Neural cell (in vitro differentiated cells): ENCODE data around the gene MALRD1. TPM values are rescaled to one million over a fixed set of nuclear protein-coding genes. Genes with fewer than 3 reads are reported as not detected.

Experiments
- H2AFZ ChIP-seq: fragments of 200-600, 300-800 bp; sonication (generic), shearing (Covaris generic); 2 replicates; pipeline ENCODE4 v1.6.0; 2014; ENCODE audit warnings: low read depth, mild to moderate bottlenecking, antibody characterized with exemption, low read length, moderate library complexity
- H3F3A ChIP-seq: fragments of 200-600 bp; shearing (Covaris generic); 2 replicates; pipeline ENCODE4 v1.6.1; 2016; ENCODE audit warnings: mild to moderate bottlenecking, moderate library complexity, mixed read lengths, antibody characterized with exemption, low read length; ENCODE audit not compliant: insufficient read depth, poor library complexity, severe bottlenecking
- H3K27ac ChIP-seq: fragments of 200-600, 300-800 bp; sonication (generic), shearing (Covaris generic); 2 replicates; pipeline ENCODE4 v1.5.1; 2014; ENCODE audit warnings: mild to moderate bottlenecking, low read length, moderate library complexity
- H3K27me3 ChIP-seq: fragments of 300-800, 200-600 bp; sonication (generic), shearing (Covaris generic); 2 replicates; pipeline ENCODE4 v1.6.0; 2014; ENCODE audit warnings: mild to moderate bottlenecking, low read depth, low read length, moderate library complexity; ENCODE audit not compliant: insufficient read depth
- H3K36me3 ChIP-seq: fragments of 300-800, 200-600 bp; sonication (generic), shearing (Covaris generic); 2 replicates; pipeline ENCODE4 v1.5.1; 2014; ENCODE audit warnings: mild to moderate bottlenecking, antibody characterized with exemption, low read length, moderate library complexity; ENCODE audit not compliant: insufficient read depth
- H3K4me2 ChIP-seq: fragments of 300-800, 200-600 bp; sonication (generic), shearing (Covaris generic); 2 replicates; pipeline ENCODE4 v1.6.0; 2014; ENCODE audit warnings: mild to moderate bottlenecking, low read length
- H3K4me3 ChIP-seq: fragments of 300-800, 200-600 bp; sonication (generic), shearing (Covaris generic); 2 replicates; pipeline ENCODE4 v1.5.1; 2014; ENCODE audit warnings: mild to moderate bottlenecking, low read length, moderate library complexity
- H3K79me2 ChIP-seq: fragments of 200-600 bp; shearing (Covaris generic); replicated peaks from 2 replicates; pipeline ENCODE4 v1.6.0; 2014; ENCODE audit warnings: mild to moderate bottlenecking, low read length, moderate library complexity; ENCODE audit not compliant: insufficient read depth
- H3K9ac ChIP-seq: fragments of 300-800, 200-600 bp; sonication (generic), shearing (Covaris generic); 2 replicates; pipeline ENCODE4 v1.6.1; 2016; ENCODE audit warnings: mild to moderate bottlenecking, low read length, mixed read lengths
- H3K9me2 ChIP-seq: fragments of 200-600 bp; shearing (Covaris generic); 2 replicates; pipeline ENCODE4 v1.6.1; 2016; ENCODE audit warnings: mild to moderate bottlenecking, low read length, mixed read lengths; ENCODE audit not compliant: insufficient read depth
- H3K9me3 ChIP-seq: fragments of 200-600, 300-800 bp; sonication (generic), shearing (Covaris generic); 2 replicates; pipeline ENCODE4 v1.6.1; 2016; ENCODE audit warnings: mild to moderate bottlenecking, mixed run types, low read length, moderate library complexity, mixed read lengths
- H4K20me1 ChIP-seq: fragments of 200-600 bp; shearing (Covaris generic); 2 replicates; pipeline ENCODE4 v1.6.1; 2016; ENCODE audit warnings: mild to moderate bottlenecking, mixed run types; ENCODE audit not compliant: insufficient read depth
- EP300 ChIP-seq: fragments of 450-650 bp; conservative IDR thresholded peaks from 2 replicates; pipeline ENCODE4 v1.6.1; 2014; ENCODE audit warnings: antibody characterized with exemption, mild to moderate bottlenecking, moderate library complexity; ENCODE audit not compliant: poor library complexity, severe bottlenecking
- EZH2 ChIP-seq: fragments of 200-600, 300-800 bp; shearing (Covaris generic), sonication (generic); IDR thresholded peaks from 2 replicates; pipeline ENCODE4 v1.6.1; 2014; ENCODE audit warnings: antibody characterized with exemption, low read length, borderline replicate concordance, mild to moderate bottlenecking; ENCODE audit not compliant: insufficient read depth, poor library complexity, severe bottlenecking
- MXI1 ChIP-seq: fragments of 450-650 bp; conservative IDR thresholded peaks from 2 replicates; pipeline ENCODE4 v1.6.1; 2014; ENCODE audit warnings: antibody characterized with exemption, mild to moderate bottlenecking; ENCODE audit not compliant: poor library complexity, severe bottlenecking
- POLR2AphosphoS5 ChIP-seq: IDR thresholded peaks from 2 replicates; pipeline ENCODE4 v1.6.1; 2012
- RAD21 ChIP-seq: fragments of 450-650 bp; conservative IDR thresholded peaks from 2 replicates; pipeline ENCODE4 v1.6.1; 2014; ENCODE audit warnings: antibody characterized with exemption, mild to moderate bottlenecking, moderate library complexity
- SMC3 ChIP-seq: fragments of 450-650 bp; conservative IDR thresholded peaks from 2 replicates; pipeline ENCODE4 v1.6.1; 2014; ENCODE audit warnings: antibody characterized with exemption, mild to moderate bottlenecking, moderate library complexity; ENCODE audit not compliant: poor library complexity
- TAF1 ChIP-seq: IDR thresholded peaks from 2 replicates; pipeline ENCODE4 v1.6.1; 2012; ENCODE audit warnings: low read depth
- polyA plus RNA-seq: library from polyadenylated mRNA; depleted of rRNA; stranded (reverse); fragments of >200 nt; gene quantifications from 2 replicates; pipeline ENCODE4 v1.2.3, GENCODE V29; 2014
- TF ChIP-seq, protein P1 (sequence below): fragments of 450-650 bp; IDR thresholded peaks from 2 replicates; pipeline ENCODE4 v1.5.1; 2014; ENCODE audit warnings: antibody characterized with exemption, mild to moderate bottlenecking, moderate library complexity; ENCODE audit not compliant: poor library complexity, severe bottlenecking
- TF ChIP-seq, protein P2 (sequence below): IDR thresholded peaks from 2 replicates; pipeline ENCODE4 v1.6.1; 2012; ENCODE audit warnings: borderline replicate concordance

Gene MALRD1
- polyA plus RNA-seq, 1 donor from 2014 or later, result 0.21 TPM

DNA sequence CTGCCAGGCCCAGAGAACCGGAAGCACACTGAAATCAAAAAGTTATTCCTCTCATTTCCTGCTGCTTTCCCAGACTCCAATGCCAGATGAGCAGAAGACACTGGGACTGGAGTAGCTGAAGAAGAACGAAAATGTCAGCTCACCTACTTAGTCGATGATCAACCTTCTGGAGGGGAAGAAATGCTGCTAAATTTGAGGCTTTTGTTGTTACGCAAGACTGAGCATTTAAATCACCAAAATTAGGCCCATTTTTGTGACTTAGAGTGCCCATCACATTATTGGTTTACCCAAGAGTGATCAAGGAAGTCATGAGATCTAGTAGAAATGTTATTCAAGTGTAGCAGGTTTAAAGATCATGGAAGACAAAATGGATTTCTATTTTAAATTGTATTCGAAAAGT, 585.6 kb downstream of the MALRD1 start:
- no peak for TF ChIP-seq SMC3
- TF ChIP-seq, protein P1, sequence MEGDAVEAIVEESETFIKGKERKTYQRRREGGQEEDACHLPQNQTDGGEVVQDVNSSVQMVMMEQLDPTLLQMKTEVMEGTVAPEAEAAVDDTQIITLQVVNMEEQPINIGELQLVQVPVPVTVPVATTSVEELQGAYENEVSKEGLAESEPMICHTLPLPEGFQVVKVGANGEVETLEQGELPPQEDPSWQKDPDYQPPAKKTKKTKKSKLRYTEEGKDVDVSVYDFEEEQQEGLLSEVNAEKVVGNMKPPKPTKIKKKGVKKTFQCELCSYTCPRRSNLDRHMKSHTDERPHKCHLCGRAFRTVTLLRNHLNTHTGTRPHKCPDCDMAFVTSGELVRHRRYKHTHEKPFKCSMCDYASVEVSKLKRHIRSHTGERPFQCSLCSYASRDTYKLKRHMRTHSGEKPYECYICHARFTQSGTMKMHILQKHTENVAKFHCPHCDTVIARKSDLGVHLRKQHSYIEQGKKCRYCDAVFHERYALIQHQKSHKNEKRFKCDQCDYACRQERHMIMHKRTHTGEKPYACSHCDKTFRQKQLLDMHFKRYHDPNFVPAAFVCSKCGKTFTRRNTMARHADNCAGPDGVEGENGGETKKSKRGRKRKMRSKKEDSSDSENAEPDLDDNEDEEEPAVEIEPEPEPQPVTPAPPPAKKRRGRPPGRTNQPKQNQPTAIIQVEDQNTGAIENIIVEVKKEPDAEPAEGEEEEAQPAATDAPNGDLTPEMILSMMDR, result no peak
- no peaks in the 10 kb centered on the region for H4K20me1 ChIP-seq
- H2AFZ ChIP-seq, result no peak overlapping the region
- H3K36me3 ChIP-seq, result no peaks in the 10 kb centered on the region
- H3F3A ChIP-seq, result no peaks in the 10 kb centered on the region
- no peaks in the 10 kb centered on the region for H3K79me2 ChIP-seq
- no peaks in the 10 kb centered on the region for H3K9me3 ChIP-seq
- no peak overlapping the region for H3K4me2 ChIP-seq
- no peak overlapping the region for H3K27ac ChIP-seq
- H3K9ac ChIP-seq, result no peak overlapping the region
- no peaks in the 10 kb centered on the region for H3K27me3 ChIP-seq
- no peak overlapping the region for H3K4me3 ChIP-seq
- no peaks in the 10 kb centered on the region for H3K9me2 ChIP-seq

DNA sequence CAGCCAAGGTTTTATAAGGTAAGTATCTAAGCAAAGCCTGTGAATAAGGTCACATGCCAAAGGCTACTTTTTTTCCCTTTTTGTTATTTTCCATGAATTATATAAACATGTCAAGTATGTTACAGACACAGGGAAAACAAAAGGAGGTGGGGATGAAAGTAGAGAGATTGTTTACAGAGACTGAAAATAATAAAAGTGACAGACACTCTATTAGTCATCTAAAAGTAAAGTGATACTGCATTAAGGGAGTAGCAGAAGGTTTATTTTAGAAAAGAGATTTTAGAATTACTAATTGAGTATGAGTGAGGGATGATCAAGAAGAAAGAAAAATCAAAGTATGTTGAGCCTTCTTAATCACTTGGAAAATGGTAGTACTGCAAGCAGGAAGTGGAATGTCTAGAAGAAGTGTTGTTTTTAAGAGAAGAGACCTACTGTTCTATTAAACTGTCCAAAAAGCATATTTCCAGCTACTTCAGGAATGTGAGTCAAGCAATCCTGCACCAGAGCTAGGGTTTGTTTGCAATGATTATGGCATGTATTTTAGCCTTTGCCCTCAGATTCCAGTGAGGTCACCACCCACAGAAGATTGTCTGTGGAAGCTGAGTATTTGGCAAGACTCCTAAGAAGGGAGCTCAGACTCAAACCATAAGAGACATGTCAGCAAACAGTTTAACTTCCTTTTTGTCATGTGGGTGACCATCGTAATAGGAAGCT, 589.7 kb downstream of the MALRD1 start:
- Histone ChIP-seq H4K20me1 (no peaks in the 10 kb centered on the region), H3K27me3 (no peaks in the 10 kb centered on the region), H3K9me3 (no peaks in the 10 kb centered on the region), H2AFZ (no peak overlapping the region), H3K4me2 (no peak overlapping the region), H3K9me2 (no peaks in the 10 kb centered on the region), H3K27ac (no peak overlapping the region), H3K9ac (no peak overlapping the region), H3K36me3 (no peaks in the 10 kb centered on the region), H3K4me3 (no peak overlapping the region), H3F3A (no peaks in the 10 kb centered on the region), H3K79me2 (no peaks in the 10 kb centered on the region)
- TF ChIP-seq POLR2AphosphoS5 (no peak), EP300 (no peak), MXI1 (no peak), TAF1 (no peak), EZH2 (no peak), RAD21 (no peak), SMC3 (no peak)
- TF ChIP-seq, protein P2, sequence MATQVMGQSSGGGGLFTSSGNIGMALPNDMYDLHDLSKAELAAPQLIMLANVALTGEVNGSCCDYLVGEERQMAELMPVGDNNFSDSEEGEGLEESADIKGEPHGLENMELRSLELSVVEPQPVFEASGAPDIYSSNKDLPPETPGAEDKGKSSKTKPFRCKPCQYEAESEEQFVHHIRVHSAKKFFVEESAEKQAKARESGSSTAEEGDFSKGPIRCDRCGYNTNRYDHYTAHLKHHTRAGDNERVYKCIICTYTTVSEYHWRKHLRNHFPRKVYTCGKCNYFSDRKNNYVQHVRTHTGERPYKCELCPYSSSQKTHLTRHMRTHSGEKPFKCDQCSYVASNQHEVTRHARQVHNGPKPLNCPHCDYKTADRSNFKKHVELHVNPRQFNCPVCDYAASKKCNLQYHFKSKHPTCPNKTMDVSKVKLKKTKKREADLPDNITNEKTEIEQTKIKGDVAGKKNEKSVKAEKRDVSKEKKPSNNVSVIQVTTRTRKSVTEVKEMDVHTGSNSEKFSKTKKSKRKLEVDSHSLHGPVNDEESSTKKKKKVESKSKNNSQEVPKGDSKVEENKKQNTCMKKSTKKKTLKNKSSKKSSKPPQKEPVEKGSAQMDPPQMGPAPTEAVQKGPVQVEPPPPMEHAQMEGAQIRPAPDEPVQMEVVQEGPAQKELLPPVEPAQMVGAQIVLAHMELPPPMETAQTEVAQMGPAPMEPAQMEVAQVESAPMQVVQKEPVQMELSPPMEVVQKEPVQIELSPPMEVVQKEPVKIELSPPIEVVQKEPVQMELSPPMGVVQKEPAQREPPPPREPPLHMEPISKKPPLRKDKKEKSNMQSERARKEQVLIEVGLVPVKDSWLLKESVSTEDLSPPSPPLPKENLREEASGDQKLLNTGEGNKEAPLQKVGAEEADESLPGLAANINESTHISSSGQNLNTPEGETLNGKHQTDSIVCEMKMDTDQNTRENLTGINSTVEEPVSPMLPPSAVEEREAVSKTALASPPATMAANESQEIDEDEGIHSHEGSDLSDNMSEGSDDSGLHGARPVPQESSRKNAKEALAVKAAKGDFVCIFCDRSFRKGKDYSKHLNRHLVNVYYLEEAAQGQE, result no peak
- TF ChIP-seq, protein P1, result no peak
